Measurements from ENCODE around the gene IL27RA. TPM values are rescaled to one million over a fixed set of nuclear protein-coding genes. Genes with fewer than 3 reads are reported as not detected.

IL27RA gene
- total and polyA plus RNA-seq, 2 of the 4 experiments (the other 2 are of a cell fraction) = 2.9 to 5.1 TPM

GRCh38 chr19:13986348-13986904 lies 45.1 kb upstream of the IL27RA start:
- peak overlapping the region; percentile 89 for H2AFZ ChIP-seq (replicated peaks; ENCODE audit: low read length, poor library complexity)
- ATAC-seq (ENCODE audit: low read depth) (peak; percentile 94), DNase-seq (peak; percentile 72)
- H4K91ac ChIP-seq (ENCODE audit: insufficient read depth, low read depth, low read length) = peak overlapping the region; percentile 85
- H3K27me3 ChIP-seq (ENCODE audit: control insufficient read depth, insufficient read depth, low read length) = no peaks in the 10 kb centered on the region
- no peak overlapping the region for H3K4me3 ChIP-seq (ENCODE audit: insufficient read depth, low read depth, low read length)
- 40% methylated on average over 2 of the region's 19 CpGs; no CpG with 5 or more reads in 1 of the 2 experiments for WGBS, 2 experiments (ENCODE audit: extremely low coverage in 2 of 2, insufficient read length in 1 of 2)
- ChIA-PET CTCF (no interaction called here), POLR2A (ENCODE audit: unreplicated experiment) (no interaction called here)
- H3K14ac ChIP-seq (replicated peaks; ENCODE audit: low read depth, low read length) = peak overlapping the region; percentile 17; the same call in 1 of the 2 replicates
- H3K36me3 ChIP-seq (ENCODE audit: control insufficient read depth, insufficient read depth, low read length) = peaks cover 12% of the 10 kb centered on the region
- H3K23ac ChIP-seq (ENCODE audit: low read depth, low read length) = no peak overlapping the region
- 0 out of 2 replicates have a peak overlapping the region, but pooled peaks have one; percentile 38 for H3K4me2 ChIP-seq (ENCODE audit: low read depth, low read length)
- no peak overlapping the region for H2BK20ac ChIP-seq (ENCODE audit: low read depth, low read length)
- H2BK120ac ChIP-seq (ENCODE audit: low read depth, low read length) = peak overlapping the region; percentile 42; the same call in 1 of the 2 replicates
- H3K27ac ChIP-seq (ENCODE audit: insufficient read depth, low read length) = peak overlapping the region; percentile 36
- BruUV-seq (replicated peaks) = no TSS peak
- peak overlapping the region; percentile 19 for H2BK5ac ChIP-seq (ENCODE audit: low read depth, low read length, poor library complexity, severe bottlenecking)
- H2AK5ac ChIP-seq (ENCODE audit: low read depth, low read length) = peak overlapping the region; percentile 62
- H3K56ac ChIP-seq (ENCODE audit: extremely low read depth, insufficient read depth, low read length) = no peak overlapping the region
- peaks cover 11% of the 10 kb centered on the region for H3K9me1 ChIP-seq (ENCODE audit: insufficient read depth, low read length)
- no peak overlapping the region for H3K18ac ChIP-seq (ENCODE audit: low read depth, low read length)
- intact Hi-C loops (cut with micrococcal nuclease) (no loop called here), in situ Hi-C loops (cut with MboI; ENCODE audit: low sequenced_read_pairs) (no loop called here), dilution Hi-C loops (cut with HindIII; ENCODE audit: low sequenced_read_pairs, unreplicated experiment) (no loop called here)
- H3K79me1 ChIP-seq (ENCODE audit: low read depth in 1 of 2, low read length in 2 of 2) = peaks cover 0 to 23% of the 10 kb centered on the region in 2 experiments; a peak in 1 of 4 replicates
- peak overlapping the region; percentile 37; the same call in 1 of the 2 replicates for H3K9ac ChIP-seq (ENCODE audit: low read depth, low read length)
- peak overlapping the region; percentile 91 for H4K5ac ChIP-seq (ENCODE audit: low read depth, low read length)
- no peaks in the 10 kb centered on the region for H4K20me1 ChIP-seq (ENCODE audit: insufficient read depth, low read length)
- no peaks in the 10 kb centered on the region for H3K9me3 ChIP-seq (ENCODE audit: control insufficient read depth, insufficient read depth, low read length)
- peak overlapping the region; percentile 94 to 95 for H4K8ac ChIP-seq (ENCODE audit: low read depth in 2 of 2, low read length in 2 of 2)
- TF ChIP-seq MAZ (IDR thresholded peaks at IDR 0.05; ENCODE audit: borderline replicate concordance, low read depth, low read length) (peak; percentile 56; the same call in 1 of the 2 replicates), MXI1 (IDR thresholded peaks at IDR 0.05; ENCODE audit: borderline replicate concordance, low read depth, low read length) (no peak), SMC3 (IDR thresholded peaks at IDR 0.05; ENCODE audit: low read depth, low read length) (no peak), RCOR1 (IDR thresholded peaks at IDR 0.05; ENCODE audit: insufficient replicate concordance, low read length) (no peak), POLR2A (IDR thresholded peaks at IDR 0.05; ENCODE audit: low read depth, low read length) (no peak), CEBPB (IDR thresholded peaks at IDR 0.05; ENCODE audit: low read depth, low read length) (no peak)
- H2BK15ac ChIP-seq (ENCODE audit: low read depth, low read length) = 0 out of 3 replicates have a peak overlapping the region, but pooled peaks have one; percentile 8
- H3K4ac ChIP-seq (ENCODE audit: low read depth, low read length) = peak overlapping the region; percentile 54
- peaks cover 10% of the 10 kb centered on the region for H3K4me1 ChIP-seq (ENCODE audit: control insufficient read depth, insufficient read depth, low read length)
- H2AK9ac ChIP-seq (replicated peaks; ENCODE audit: low read depth, low read length, poor library complexity) = peak overlapping the region; percentile 96

Measured in IMR-90 (cell line).